Forelimb muscle (tissue), 1 donor: Measurements from ENCODE around the gene HSPA12B. TPM values are rescaled to one million over a fixed set of nuclear protein-coding genes. Genes with fewer than 3 reads are reported as not detected.

Source experiments
- DNase-seq: peaks from one replicate; pipeline ENCODE4 v3.0.0-alpha.2; 2013; ENCODE audit warnings: low read depth
- polyA plus RNA-seq: library from polyadenylated mRNA; unstranded; fragments of 120-200 nt; gene quantifications from one replicate; pipeline ENCODE4 v1.2.1, GENCODE V29; 2013; ENCODE audit not compliant: insufficient read length

The HSPA12B gene
- polyA plus RNA-seq, 1 donor, result 21.4 TPM

GRCh38 chr20:3705491-3705969 lies 27.0 kb upstream of the HSPA12B start:
- DNase-seq, result no peak

- no peak for DNase-seq
These were observed 26.3 kb upstream of the HSPA12B start for GRCh38 chr20:3705970-3706739.

- DNase-seq, result no peak
These were observed 25.5 kb upstream of the HSPA12B start for GRCh38 chr20:3706774-3707507.

- no peak for DNase-seq
These were observed 25.0 kb upstream of the HSPA12B start for GRCh38 chr20:3707508-3707899.

GRCh38 chr20:3710011-3710466 lies 22.4 kb upstream of the HSPA12B start:
- DNase-seq, result no peak

- DNase-seq, result no peak
These were observed 21.6 kb upstream of the HSPA12B start for GRCh38 chr20:3710703-3711483.

- no peak for DNase-seq
These were observed 21.0 kb upstream of the HSPA12B start for GRCh38 chr20:3711484-3711941.

GRCh38 chr20:3712279-3712873 lies 20.1 kb upstream of the HSPA12B start, which contains the start of gene SIGLEC1:
TSS of gene SIGLEC1 (minus strand) at chr20:3712600. CDS start at chr20:3707128, 5,472 bp downstream.
- DNase-seq, result no peak

GRCh38 chr20:3714092-3714491 lies 18.4 kb upstream of the HSPA12B start:
- no peak for DNase-seq

- DNase-seq, result no peak
These were observed 16.2 kb upstream of the HSPA12B start for GRCh38 chr20:3716195-3716834.

GRCh38 chr20:3719046-3719445 lies 13.4 kb upstream of the HSPA12B start:
- no peak for DNase-seq

GRCh38 chr20:3720068-3720467 lies 12.4 kb upstream of the HSPA12B start:
- DNase-seq, result no peak

GRCh38 chr20:3720626-3721025 lies 11.9 kb upstream of the HSPA12B start:
- no peak for DNase-seq

GRCh38 chr20:3721912-3722311 lies 10.6 kb upstream of the HSPA12B start:
- DNase-seq, result no peak

GRCh38 chr20:3723284-3723683 lies 9.2 kb upstream of the HSPA12B start:
- DNase-seq, result no peak

GRCh38 chr20:3724356-3724755 lies 8.1 kb upstream of the HSPA12B start:
- no peak for DNase-seq

- DNase-seq, result no peak
These were observed 5.0 kb upstream of the HSPA12B start for GRCh38 chr20:3727401-3728021.

GRCh38 chr20:3728354-3728753 lies 4.1 kb upstream of the HSPA12B start:
- no peak for DNase-seq

- no peak for DNase-seq
These were observed 3.6 kb upstream of the HSPA12B start for GRCh38 chr20:3728876-3729275.

- DNase-seq, result no peak
These were observed 3.1 kb upstream of the HSPA12B start for GRCh38 chr20:3729378-3729777.
